HFFc6 (cell line): ENCODE data around the gene NES. TPM values are rescaled to one million over a fixed set of nuclear protein-coding genes. Genes with fewer than 3 reads are reported as not detected.
A peak's percentile ranks its signal among the peaks of the same experiment; 100 is the strongest.

ENCODE experiments used
- DNase-seq: peaks from one replicate; pipeline ENCODE4 v3.0.0-alpha.2; 2018
- H3K27ac Mint-ChIP-seq: 2 replicates; pipeline ENCODE4 v1.8.0; 2020; ENCODE audit warnings: mild to moderate bottlenecking, mixed read lengths
- H3K27me3 Mint-ChIP-seq: 2 replicates; pipeline ENCODE4 v1.8.0; 2021; ENCODE audit warnings: mild to moderate bottlenecking, moderate library complexity, mixed read lengths; ENCODE audit not compliant: insufficient read depth
- H3K36me3 Mint-ChIP-seq: 2 replicates; pipeline ENCODE4 v1.8.0; 2021; ENCODE audit warnings: low read depth, mixed read lengths
- H3K4me1 Mint-ChIP-seq: 2 replicates; pipeline ENCODE4 v1.8.0; 2020; ENCODE audit warnings: low read depth, mixed read lengths
- H3K4me3 Mint-ChIP-seq: 2 replicates; pipeline ENCODE4 v1.8.0; 2020; ENCODE audit warnings: mild to moderate bottlenecking, moderate library complexity, mixed read lengths
- H3K9me3 Mint-ChIP-seq: 2 replicates; pipeline ENCODE4 v1.8.0; 2020; ENCODE audit warnings: mild to moderate bottlenecking, mixed read lengths
- total RNA-seq, 6 experiments: library from RNA; stranded (reverse); fragmentation: NEBNext Ultra II Directional; extraction: Animal tissue kit (Norgen Biotek cat#: 25700); gene quantifications; 2 replicates in 1 of 6; 3 replicates in 5 of 6; pipeline ENCODE4 v1.2.3, GENCODE V29; 2021
- TF ChIP-seq, protein P1 (sequence below): fragments of 200-600 bp; sonication (generic); IDR thresholded peaks from 2 replicates; pipeline ENCODE4 v1.5.0; 2021; ENCODE audit warnings: antibody characterized with exemption, mild to moderate bottlenecking

The NES gene
- total RNA-seq, 6 experiments from 2014 or later, result 106 to 126 (median 116) TPM

DNA sequence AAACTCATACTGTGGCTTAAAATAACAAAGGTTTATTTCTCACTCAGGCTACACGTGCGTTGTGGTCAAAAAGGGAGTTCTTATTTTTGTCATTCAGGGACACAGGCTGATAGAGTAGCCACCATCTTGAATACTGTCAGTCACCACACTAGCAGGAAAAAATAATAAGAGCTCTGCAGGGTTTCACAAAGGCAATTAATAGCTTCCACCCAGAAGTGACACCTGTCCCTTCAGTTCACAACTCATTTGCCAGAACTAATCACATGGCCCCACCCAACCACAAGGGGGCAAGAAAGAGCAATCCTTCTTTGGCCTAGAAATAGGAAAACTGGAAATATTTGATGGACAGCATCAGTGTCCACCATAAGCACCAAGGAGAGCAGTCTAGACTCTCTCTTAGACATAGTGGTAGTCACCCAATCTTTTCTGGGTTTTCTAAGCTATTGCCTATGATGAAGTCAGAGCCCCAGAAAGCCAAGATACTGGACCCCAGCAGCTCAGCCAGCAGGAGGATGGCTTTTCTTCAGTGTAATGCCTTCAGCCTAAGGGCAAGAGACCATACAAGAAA lies 49.8 kb downstream of the NES start:
- H3K27me3 Mint-ChIP-seq, result peaks cover 54% of the 10 kb centered on the region
- no peak overlapping the region for H3K27ac Mint-ChIP-seq

DNA sequence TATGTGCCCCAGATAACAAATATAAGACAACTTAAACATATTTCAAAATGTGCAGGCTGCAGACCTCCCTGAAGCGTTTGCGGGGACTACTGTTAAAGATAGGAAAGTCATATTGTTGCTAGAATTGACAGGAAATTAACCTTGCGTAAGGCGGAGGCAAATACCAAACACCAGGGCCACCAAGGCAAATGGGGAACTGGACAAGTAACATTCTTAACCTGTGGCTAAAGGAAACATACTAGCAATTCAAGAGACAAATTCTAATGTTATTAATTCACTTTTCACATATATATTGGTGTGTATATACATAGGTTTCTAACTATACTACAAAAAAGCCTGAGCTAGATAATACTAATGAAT lies 51.1 kb downstream of the NES start:
- no peak overlapping the region for H3K4me3 Mint-ChIP-seq
- TF ChIP-seq, protein P1, sequence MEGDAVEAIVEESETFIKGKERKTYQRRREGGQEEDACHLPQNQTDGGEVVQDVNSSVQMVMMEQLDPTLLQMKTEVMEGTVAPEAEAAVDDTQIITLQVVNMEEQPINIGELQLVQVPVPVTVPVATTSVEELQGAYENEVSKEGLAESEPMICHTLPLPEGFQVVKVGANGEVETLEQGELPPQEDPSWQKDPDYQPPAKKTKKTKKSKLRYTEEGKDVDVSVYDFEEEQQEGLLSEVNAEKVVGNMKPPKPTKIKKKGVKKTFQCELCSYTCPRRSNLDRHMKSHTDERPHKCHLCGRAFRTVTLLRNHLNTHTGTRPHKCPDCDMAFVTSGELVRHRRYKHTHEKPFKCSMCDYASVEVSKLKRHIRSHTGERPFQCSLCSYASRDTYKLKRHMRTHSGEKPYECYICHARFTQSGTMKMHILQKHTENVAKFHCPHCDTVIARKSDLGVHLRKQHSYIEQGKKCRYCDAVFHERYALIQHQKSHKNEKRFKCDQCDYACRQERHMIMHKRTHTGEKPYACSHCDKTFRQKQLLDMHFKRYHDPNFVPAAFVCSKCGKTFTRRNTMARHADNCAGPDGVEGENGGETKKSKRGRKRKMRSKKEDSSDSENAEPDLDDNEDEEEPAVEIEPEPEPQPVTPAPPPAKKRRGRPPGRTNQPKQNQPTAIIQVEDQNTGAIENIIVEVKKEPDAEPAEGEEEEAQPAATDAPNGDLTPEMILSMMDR, result peak; percentile 61; the same call in 1 of the 2 replicates

More for the DNA sequence above, 49.8 kb downstream of the NES start:
- Mint-ChIP-seq H3K36me3 (no peaks in the 10 kb centered on the region), H3K4me3 (no peak overlapping the region), H3K4me1 (peaks cover 6% of the 10 kb centered on the region), H3K9me3 (no peaks in the 10 kb centered on the region)
- TF ChIP-seq, protein P1, result peak; percentile 87
- DNase-seq, result peak; percentile 60

DNA sequence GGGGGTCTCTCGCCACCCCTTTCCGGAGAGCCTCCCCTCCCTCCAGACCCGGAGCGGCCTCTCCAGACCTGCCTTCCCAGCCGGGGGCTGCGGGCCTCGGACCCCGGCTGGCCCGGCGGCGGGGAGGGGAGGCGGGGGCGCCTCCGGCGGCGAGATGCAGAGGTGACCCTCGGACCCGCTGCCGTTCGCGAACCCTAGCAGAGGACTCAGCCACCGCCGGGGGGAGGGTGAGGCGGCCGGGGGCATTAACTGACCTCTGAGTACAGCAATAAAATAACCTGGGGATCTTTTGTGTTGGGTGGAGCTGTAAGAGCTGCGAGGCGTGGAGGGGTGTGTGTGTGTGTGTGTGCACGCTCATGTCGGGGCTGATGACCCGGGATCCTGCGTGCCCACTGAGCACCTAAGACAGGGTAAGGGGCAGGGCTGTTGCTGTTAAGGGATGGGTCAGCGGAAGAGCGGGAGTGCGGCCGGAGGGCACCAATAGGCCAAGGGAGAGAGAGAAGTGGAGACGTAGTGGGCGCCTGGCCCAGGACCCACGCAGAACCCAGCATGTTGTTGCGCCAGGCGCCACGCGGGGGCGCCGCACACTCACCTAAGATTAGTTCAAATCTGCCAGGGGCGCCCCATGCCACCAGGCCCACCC lies 51.6 kb downstream of the NES start:
- H3K9me3 Mint-ChIP-seq, result no peaks in the 10 kb centered on the region
- no peaks in the 10 kb centered on the region for H3K36me3 Mint-ChIP-seq
- H3K4me3 Mint-ChIP-seq, result peak overlapping the region; percentile 31; the same call in 1 of the 2 replicates
- H3K27me3 Mint-ChIP-seq, result peaks cover 52% of the 10 kb centered on the region
- TF ChIP-seq, protein P1, result peak; percentile 89
- H3K27ac Mint-ChIP-seq, result no peak overlapping the region
- DNase-seq, result no peak
- H3K4me1 Mint-ChIP-seq, result peaks cover 6% of the 10 kb centered on the region

More for the DNA sequence above, 51.1 kb downstream of the NES start:
- no peak overlapping the region for H3K27ac Mint-ChIP-seq
- H3K4me1 Mint-ChIP-seq, result peaks cover 6% of the 10 kb centered on the region
- H3K9me3 Mint-ChIP-seq, result no peaks in the 10 kb centered on the region
- no peak for DNase-seq
- H3K36me3 Mint-ChIP-seq, result no peaks in the 10 kb centered on the region
- H3K27me3 Mint-ChIP-seq, result peaks cover 51% of the 10 kb centered on the region

DNA sequence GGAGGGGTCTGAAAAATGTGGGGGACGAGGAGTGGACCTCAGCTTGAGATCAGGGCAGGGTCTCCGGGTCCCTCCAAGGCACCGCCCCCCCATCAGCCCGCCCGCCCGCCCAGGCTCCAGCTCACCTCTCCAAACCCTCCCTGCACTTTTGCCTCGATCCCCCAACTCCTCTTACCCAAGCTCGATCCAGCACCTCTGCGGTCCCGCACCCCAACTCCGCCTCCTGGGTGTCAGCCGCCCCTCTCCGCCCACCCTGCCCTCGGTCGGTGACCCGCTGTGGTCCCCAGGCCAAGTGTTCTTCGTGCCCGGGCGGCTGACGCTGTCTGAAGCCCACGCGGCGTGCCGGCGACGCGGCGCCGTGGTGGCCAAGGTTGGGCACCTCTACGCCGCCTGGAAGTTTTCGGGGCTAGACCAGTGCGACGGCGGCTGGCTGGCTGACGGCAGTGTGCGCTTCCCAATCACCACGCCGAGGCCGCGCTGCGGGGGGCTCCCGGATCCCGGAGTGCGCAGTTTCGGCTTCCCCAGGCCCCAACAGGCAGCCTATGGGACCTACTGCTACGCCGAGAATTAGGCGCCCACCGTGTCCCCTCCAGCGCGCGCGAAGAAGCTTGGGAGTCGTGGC lies 52.3 kb downstream of the NES start:
- TF ChIP-seq, protein P1, result no peak
- DNase-seq, result no peak
- H3K27me3 Mint-ChIP-seq, result peaks cover 51% of the 10 kb centered on the region
- H3K4me3 Mint-ChIP-seq, result no peak overlapping the region
- H3K36me3 Mint-ChIP-seq, result no peaks in the 10 kb centered on the region
- H3K27ac Mint-ChIP-seq, result no peak overlapping the region
- peaks cover 6% of the 10 kb centered on the region for H3K4me1 Mint-ChIP-seq
- H3K9me3 Mint-ChIP-seq, result no peaks in the 10 kb centered on the region

DNA sequence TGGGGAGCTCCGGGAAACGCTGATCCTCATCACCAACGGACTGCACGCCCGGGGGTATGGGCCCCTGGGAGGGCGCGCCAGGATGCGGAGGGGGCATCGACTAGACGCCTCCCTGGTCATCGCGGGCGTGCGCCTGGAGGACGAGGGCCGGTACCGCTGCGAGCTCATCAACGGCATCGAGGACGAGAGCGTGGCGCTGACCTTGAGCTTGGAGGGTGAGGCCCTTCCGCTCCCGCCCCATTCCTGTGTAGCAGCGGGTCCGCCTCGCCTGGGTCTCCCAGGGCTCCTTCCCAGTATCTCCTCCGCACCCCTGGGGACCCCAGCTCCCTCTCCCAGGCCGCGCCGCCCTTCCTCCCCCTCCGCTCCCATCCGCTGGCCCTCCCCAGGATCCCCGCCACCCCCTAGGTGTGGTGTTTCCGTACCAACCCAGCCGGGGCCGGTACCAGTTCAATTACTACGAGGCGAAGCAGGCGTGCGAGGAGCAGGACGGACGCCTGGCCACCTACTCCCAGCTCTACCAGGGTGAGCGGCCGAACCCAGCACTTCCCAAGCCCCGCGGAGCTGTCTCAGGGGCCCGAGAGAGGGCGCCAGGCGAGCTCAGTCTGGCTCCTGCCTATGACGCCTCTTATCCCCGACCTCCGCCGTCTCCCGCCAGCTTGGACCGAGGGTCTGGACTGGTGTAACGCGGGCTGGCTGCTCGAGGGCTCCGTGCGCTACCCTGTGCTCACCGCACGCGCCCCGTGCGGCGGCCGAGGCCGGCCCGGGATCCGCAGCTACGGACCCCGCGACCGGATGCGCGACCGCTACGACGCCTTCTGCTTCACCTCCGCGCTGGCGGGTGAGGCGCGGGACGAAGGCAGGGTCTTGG lies 53.0 kb downstream of the NES start:
- H3K27me3 Mint-ChIP-seq, result peaks cover 58% of the 10 kb centered on the region
- H3K36me3 Mint-ChIP-seq, result no peaks in the 10 kb centered on the region
- H3K9me3 Mint-ChIP-seq, result no peaks in the 10 kb centered on the region
- TF ChIP-seq, protein P1, result peak; percentile 25; the same call in 1 of the 2 replicates
- H3K4me1 Mint-ChIP-seq, result peaks cover 6% of the 10 kb centered on the region
- no peak overlapping the region for H3K27ac Mint-ChIP-seq
- DNase-seq, result no peak
- no peak overlapping the region for H3K4me3 Mint-ChIP-seq
